ENCODE data around the gene AGBL4. TPM values are rescaled to one million over a fixed set of nuclear protein-coding genes. Genes with fewer than 3 reads are reported as not detected.

AGBL4 gene
- total and polyA plus RNA-seq, 10 donors = 0.05 to 1.8 (median 0.32) TPM; not detected in 1

DNA sequence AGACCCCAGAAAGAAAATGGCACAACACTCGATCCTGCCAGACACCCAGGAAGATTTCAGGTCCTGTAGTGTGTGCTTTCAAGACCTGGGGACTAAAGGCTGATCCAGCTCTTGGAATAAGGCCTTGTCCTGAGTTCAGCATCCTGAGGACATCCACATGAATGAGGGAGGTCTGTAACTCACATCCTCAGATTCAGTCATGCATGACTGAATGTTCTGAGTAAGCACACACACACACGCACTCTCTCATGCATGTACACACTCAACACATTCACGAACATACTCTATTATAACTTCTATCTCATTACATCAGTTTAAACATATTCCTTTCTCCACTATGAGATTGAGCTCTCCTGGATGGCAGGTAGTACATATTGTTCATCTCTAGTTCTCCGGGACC lies 973.7 kb downstream of the AGBL4 start:
- intact Hi-C loops (cut with DNase I; ENCODE audit: low total_unique reads) = no loop called here
- Histone ChIP-seq H3K27me3 (replicated peaks in 1 of 7) (no peaks in the 10 kb centered on the region), H3K27ac (no peak overlapping the region), H3K9me3 (no peaks in the 10 kb centered on the region), H3K4me1 (no peaks in the 10 kb centered on the region), H3K36me3 (no peaks in the 10 kb centered on the region), H3K4me3 (no peak overlapping the region)
- WGBS, 5 donors = 73 to 91% (median 91%) methylated on average over 4 of the region's 4 CpGs
- TF ChIP-seq POLR2AphosphoS5 (IDR thresholded peaks at IDR 0.05) (no peak), POLR2A (IDR thresholded peaks at IDR 0.05) (no peak)
- TF ChIP-seq, protein P1, sequence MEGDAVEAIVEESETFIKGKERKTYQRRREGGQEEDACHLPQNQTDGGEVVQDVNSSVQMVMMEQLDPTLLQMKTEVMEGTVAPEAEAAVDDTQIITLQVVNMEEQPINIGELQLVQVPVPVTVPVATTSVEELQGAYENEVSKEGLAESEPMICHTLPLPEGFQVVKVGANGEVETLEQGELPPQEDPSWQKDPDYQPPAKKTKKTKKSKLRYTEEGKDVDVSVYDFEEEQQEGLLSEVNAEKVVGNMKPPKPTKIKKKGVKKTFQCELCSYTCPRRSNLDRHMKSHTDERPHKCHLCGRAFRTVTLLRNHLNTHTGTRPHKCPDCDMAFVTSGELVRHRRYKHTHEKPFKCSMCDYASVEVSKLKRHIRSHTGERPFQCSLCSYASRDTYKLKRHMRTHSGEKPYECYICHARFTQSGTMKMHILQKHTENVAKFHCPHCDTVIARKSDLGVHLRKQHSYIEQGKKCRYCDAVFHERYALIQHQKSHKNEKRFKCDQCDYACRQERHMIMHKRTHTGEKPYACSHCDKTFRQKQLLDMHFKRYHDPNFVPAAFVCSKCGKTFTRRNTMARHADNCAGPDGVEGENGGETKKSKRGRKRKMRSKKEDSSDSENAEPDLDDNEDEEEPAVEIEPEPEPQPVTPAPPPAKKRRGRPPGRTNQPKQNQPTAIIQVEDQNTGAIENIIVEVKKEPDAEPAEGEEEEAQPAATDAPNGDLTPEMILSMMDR (IDR thresholded peaks at IDR 0.05 in 8 of 11, conservative IDR thresholded peaks at IDR 0.05 in 3 of 11) = no peak
- DNase-seq = no peak

DNA sequence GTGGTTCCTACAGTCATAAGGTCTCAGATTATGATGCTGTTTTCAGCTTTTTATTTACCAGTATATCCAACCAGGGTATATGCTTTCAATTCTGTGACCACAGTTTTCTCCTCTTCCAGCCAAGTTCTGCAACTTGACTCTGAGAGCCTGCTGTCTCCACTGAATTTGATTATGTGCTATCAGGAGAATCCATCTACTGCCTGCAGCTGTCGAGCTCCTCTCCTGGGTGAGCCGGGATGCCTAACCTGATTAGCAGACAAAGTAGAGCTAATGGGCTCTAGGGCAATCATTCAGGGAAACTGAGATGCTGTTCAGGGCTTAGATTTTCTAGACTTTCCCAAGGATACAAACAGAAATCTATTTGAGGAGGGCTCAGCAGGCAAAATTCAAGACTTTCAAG lies 975.6 kb downstream of the AGBL4 start:
- intact Hi-C loops (cut with DNase I; ENCODE audit: low total_unique reads) = no loop called here
- no peaks in the 10 kb centered on the region for H3K27me3 ChIP-seq (replicated peaks in 1 of 7)
- no peak for DNase-seq
- H3K4me3 ChIP-seq = no peak overlapping the region
- H3K9me3 ChIP-seq = no peaks in the 10 kb centered on the region
- WGBS, 5 donors = 70 to 82% (median 81%) methylated on average over 2 of the region's 2 CpGs
- no peak for TF ChIP-seq POLR2A (IDR thresholded peaks at IDR 0.05)
- TF ChIP-seq POLR2AphosphoS5 (IDR thresholded peaks at IDR 0.05) = no peak
- TF ChIP-seq, protein P1 (IDR thresholded peaks at IDR 0.05 in 8 of 11, conservative IDR thresholded peaks at IDR 0.05 in 3 of 11) = no peak
- no peaks in the 10 kb centered on the region for H3K4me1 ChIP-seq
- no peak overlapping the region for H3K27ac ChIP-seq
- H3K36me3 ChIP-seq = no peaks in the 10 kb centered on the region

DNA sequence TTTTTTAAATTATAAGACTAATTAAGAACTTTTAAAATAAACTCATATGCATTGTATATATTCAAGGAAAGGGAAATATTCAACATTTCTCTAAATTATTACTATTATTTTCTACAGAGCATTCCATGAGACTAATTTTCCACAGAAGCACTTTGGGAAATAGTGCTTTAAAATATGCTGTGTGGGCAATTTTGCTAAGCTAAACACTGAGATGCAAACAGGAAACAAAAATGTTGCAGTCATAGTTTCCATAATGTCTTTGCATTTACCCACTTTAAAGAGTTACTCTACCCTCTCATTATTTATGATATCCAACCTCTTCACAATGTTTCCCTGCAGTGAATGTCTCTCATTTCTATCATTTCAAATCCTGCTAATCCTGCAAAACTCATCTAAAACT lies 977.4 kb downstream of the AGBL4 start:
- DNase-seq = no peak
- no peak for TF ChIP-seq POLR2A (IDR thresholded peaks at IDR 0.05)
- no peak for TF ChIP-seq POLR2AphosphoS5 (IDR thresholded peaks at IDR 0.05)
- TF ChIP-seq, protein P1 (IDR thresholded peaks at IDR 0.05 in 8 of 11, conservative IDR thresholded peaks at IDR 0.05 in 3 of 11) = no peak
- no peaks in the 10 kb centered on the region for H3K9me3 ChIP-seq
- no peaks in the 10 kb centered on the region for H3K36me3 ChIP-seq
- H3K27me3 ChIP-seq (replicated peaks in 1 of 7) = no peaks in the 10 kb centered on the region
- H3K27ac ChIP-seq = no peak overlapping the region
- no peaks in the 10 kb centered on the region for H3K4me1 ChIP-seq
- intact Hi-C loops (cut with DNase I; ENCODE audit: low total_unique reads) = no loop called here
- no peak overlapping the region for H3K4me3 ChIP-seq

DNA sequence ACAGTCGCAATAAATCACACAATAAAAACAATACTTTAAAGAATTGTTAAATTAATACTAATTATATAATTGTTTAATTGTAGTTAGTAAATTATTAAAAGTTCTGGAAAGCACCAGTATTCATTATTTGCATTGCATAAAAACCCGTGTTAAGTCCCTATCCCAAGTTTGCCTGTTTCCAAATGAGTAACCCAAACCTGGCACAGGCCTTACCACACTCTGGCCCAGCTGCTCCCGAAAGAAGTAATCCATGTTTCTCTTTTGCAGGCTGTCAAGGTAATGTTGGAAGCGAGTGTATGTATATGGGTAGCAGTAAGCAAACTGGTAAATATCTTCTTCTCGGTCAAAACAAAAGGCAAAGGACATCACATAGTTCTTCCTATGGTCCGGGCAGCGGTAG lies 978.4 kb downstream of the AGBL4 start:
- intact Hi-C loops (cut with DNase I; ENCODE audit: low total_unique reads) = no loop called here
- no peaks in the 10 kb centered on the region for H3K27me3 ChIP-seq (replicated peaks in 1 of 7)
- no peaks in the 10 kb centered on the region for H3K9me3 ChIP-seq
- no peak overlapping the region for H3K27ac ChIP-seq
- WGBS, 5 donors = 84 to 91% (median 86%) methylated on average over 7 of the region's 7 CpGs
- TF ChIP-seq, protein P1 (IDR thresholded peaks at IDR 0.05 in 8 of 11, conservative IDR thresholded peaks at IDR 0.05 in 3 of 11) = no peak
- no peak for TF ChIP-seq POLR2AphosphoS5 (IDR thresholded peaks at IDR 0.05)
- TF ChIP-seq POLR2A (IDR thresholded peaks at IDR 0.05) = no peak
- H3K4me3 ChIP-seq = no peak overlapping the region
- H3K36me3 ChIP-seq = no peaks in the 10 kb centered on the region
- DNase-seq = no peak
- H3K4me1 ChIP-seq = no peaks in the 10 kb centered on the region
